ENCODE results near the gene RPL7A.

GRCh38 chr9:133304158-133304470 is 43.9 kb upstream of the RPL7A start:
- TF ChIP-seq, protein P1, sequence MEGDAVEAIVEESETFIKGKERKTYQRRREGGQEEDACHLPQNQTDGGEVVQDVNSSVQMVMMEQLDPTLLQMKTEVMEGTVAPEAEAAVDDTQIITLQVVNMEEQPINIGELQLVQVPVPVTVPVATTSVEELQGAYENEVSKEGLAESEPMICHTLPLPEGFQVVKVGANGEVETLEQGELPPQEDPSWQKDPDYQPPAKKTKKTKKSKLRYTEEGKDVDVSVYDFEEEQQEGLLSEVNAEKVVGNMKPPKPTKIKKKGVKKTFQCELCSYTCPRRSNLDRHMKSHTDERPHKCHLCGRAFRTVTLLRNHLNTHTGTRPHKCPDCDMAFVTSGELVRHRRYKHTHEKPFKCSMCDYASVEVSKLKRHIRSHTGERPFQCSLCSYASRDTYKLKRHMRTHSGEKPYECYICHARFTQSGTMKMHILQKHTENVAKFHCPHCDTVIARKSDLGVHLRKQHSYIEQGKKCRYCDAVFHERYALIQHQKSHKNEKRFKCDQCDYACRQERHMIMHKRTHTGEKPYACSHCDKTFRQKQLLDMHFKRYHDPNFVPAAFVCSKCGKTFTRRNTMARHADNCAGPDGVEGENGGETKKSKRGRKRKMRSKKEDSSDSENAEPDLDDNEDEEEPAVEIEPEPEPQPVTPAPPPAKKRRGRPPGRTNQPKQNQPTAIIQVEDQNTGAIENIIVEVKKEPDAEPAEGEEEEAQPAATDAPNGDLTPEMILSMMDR (IDR thresholded peaks at IDR 0.05), result no peak
- TF ChIP-seq POLR2A (IDR thresholded peaks at IDR 0.05), result no peak
- no peak for TF ChIP-seq POLR2AphosphoS5 (IDR thresholded peaks at IDR 0.05)
